Astrocyte of the hippocampus (primary cell): ENCODE results near the gene GPR158.
"Not testable (repeated sequence)": the region's sequence is repeated elsewhere in the genome, so short reads cannot be mapped to it uniquely, and the experiment has no call there.

ENCODE experiments used
- DNase-seq: peaks from one replicate; pipeline ENCODE4 v3.0.0; 2011; ENCODE audit warnings: low read depth, low spot score

GPR158 gene, protein sequence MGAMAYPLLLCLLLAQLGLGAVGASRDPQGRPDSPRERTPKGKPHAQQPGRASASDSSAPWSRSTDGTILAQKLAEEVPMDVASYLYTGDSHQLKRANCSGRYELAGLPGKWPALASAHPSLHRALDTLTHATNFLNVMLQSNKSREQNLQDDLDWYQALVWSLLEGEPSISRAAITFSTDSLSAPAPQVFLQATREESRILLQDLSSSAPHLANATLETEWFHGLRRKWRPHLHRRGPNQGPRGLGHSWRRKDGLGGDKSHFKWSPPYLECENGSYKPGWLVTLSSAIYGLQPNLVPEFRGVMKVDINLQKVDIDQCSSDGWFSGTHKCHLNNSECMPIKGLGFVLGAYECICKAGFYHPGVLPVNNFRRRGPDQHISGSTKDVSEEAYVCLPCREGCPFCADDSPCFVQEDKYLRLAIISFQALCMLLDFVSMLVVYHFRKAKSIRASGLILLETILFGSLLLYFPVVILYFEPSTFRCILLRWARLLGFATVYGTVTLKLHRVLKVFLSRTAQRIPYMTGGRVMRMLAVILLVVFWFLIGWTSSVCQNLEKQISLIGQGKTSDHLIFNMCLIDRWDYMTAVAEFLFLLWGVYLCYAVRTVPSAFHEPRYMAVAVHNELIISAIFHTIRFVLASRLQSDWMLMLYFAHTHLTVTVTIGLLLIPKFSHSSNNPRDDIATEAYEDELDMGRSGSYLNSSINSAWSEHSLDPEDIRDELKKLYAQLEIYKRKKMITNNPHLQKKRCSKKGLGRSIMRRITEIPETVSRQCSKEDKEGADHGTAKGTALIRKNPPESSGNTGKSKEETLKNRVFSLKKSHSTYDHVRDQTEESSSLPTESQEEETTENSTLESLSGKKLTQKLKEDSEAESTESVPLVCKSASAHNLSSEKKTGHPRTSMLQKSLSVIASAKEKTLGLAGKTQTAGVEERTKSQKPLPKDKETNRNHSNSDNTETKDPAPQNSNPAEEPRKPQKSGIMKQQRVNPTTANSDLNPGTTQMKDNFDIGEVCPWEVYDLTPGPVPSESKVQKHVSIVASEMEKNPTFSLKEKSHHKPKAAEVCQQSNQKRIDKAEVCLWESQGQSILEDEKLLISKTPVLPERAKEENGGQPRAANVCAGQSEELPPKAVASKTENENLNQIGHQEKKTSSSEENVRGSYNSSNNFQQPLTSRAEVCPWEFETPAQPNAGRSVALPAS (N-terminal part only)

DNA sequence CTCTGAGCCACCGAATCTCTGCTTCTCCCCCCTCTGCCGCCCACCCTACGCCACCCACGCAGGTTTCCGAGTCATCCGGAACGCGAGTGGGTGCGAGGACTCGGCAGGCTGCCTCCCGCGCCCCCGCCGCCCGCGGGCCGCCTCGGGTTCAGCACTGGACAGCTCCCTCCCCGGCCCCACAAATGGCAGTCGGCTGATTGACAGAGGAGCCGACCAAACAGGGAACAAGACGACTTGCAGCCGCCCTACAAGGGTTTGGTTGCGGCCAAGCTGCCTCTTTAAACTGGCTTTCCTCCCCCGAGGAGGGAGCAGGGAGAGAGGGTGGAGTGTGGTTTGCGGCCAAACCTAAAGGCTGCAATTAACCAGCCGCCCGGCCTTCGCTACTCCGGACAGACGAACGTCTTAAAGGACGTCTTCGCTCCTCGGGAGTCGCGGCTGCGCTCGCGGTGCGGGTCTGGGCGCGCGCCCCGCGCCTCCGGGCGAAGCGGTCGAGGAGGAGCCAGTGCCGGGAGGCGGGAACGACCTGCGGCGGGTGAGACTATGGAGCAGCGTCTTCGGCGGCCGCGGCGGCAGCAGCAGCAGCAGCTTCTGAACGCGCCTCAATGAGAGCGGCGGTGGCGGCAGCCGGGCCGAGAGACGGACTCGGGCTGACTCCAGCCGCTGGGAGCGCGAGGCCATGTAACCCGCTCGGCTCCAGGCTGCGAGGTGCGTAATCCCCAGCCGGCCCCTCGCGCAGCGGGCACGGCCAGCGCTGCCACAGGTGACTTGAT, at the start of gene GPR158:
Gene GPR158 (plus strand): TSS at position 541 of the 770 bp plus-strand sequence. CDS start 420 bp downstream, outside the sequence.
- peak; percentile 98 for DNase-seq

DNA sequence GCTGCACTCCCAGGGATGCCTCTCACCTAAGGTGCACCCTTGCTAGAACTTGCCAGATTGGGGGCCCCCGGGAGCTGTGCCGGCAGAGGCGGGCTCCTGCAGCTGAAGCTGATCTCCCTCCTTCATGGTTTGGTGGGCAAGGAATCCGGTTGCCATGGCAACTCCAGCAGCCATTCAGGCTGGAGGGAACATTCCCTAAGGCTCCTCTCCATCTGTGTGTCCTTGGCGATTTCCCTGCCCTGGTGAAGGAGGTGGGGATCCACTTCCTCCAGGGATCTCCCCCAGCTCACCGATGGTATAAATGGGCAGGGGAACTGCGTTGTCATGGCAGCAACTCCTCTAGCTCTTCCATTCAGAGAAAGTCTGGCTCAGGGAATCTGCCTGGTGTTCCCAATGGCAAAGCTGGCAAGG, 49.6 kb upstream of the GPR158 start:
- DNase-seq: peak; percentile 58

DNA sequence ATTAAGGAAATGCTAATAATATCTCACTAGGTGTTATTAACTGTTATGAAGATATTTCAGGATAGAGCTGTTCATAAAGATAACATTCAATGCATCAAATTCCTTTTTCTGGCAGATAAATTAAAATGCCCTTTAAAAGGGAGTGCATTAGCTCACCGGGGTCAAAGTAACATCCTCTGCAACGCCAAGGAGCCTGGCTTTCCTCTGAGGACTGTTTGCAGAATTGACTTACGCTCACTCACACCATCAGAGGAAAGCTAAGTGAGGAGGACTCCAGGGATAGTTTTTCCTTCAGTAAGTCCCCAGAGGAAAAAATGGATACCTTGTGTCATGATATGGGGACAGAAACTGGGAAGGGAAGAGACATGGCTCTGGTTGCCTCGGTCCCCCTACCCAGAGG, 45.2 kb upstream of the GPR158 start:
- DNase-seq: no peak

- DNase-seq: peak; percentile 82
Observed at GRCh38 chr10:25130906-25131305, 43.9 kb upstream of the GPR158 start.

DNA sequence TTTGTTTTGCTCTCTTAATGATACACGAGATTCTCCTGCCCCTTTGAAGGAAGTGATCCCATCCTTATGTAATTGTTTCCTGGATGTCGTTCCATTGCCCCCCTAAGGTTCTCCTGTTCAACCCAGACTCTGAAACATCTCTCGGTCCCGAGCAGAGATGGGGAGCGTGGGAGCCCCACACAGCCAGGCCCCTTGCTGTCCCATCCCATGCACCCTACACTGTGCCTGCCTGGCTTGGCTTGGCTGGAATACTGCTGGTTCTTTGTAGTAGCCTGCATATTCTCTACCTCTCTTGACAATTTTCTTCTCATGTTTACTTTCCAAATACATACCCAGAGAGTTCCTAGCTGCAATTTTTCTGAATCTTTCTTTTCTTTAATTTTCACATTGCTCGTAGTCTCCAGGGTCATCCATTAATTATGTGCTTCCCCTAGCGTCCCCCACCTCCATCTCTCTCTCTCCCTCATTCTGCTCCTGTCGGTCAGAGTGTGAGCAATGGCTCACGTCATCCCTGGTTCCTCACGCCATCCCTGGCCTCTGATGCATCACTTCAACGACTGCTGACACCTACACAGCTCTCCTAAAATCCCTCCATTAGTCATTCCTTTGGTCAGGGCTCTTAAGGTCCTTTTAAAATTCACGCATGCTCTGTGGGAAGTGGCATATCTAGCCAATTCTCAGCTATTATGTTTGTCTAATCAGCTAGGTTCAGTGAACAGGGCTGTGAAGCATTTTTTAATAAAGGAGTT, 32.5 kb upstream of the GPR158 start:
- DNase-seq: peak; percentile 86

GRCh38 chr10:25157650-25158049, 17.2 kb upstream of the GPR158 start:
- peak; percentile 49 for DNase-seq

DNA sequence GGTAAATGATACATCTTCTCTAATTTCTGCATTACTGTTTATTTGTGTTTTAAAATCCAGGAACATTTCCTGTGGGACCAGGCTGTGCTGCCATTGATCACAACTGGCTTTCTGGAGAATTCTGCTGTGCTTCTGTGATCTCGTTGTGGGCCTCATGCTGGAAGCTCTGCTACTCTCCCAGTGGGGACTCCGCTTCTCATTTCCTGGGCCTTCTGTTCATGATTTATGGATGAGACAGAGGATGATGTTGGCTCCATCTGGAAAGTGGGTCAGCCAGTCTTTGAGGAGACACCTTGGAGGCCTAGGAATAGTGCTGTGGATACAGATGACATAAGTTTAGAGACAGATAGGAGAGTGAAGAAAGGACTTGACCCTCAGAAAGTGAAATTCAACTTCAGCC, 15.2 kb upstream of the GPR158 start:
- DNase-seq: no peak

DNA sequence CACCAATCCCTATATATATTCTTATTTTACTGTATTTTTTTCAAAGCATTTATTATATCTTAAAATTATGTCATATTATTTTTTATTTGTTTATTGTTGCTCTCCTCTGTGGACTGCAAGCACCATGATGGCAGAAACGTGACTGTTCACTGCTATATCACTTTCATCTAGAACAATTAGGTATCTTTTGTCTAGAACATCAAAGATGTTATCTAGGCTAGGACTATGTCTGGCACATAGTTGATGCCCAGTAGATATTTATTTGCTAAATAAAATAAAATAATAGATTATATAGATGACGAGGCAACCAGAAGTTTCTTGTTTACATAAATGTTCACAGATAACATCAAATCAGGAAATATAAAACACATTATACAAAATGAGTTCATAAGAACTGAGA, 12.4 kb upstream of the GPR158 start:
- no peak for DNase-seq

- not testable (repeated sequence) for DNase-seq
Observed at GRCh38 chr10:25163464-25163863, 11.3 kb upstream of the GPR158 start.

DNA sequence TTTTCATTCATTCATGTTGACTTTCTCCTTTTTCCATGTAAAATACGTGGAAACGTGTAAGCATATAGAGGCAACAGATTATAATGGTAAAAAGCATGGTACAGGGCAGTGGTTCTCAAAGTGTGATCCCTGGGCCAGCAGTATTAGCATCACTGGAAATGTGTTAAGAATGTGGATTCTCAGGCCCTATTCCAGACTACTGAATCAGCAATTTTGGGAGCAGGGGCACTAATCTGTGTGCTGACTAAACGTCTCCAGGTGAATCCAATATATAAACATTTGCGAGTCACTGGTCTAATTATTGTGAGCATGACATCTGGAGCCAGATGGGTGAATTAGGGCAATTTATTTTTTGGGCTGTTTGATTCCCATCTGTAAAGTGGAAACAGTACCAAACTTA, 5.1 kb upstream of the GPR158 start:
- DNase-seq: no peak

DNA sequence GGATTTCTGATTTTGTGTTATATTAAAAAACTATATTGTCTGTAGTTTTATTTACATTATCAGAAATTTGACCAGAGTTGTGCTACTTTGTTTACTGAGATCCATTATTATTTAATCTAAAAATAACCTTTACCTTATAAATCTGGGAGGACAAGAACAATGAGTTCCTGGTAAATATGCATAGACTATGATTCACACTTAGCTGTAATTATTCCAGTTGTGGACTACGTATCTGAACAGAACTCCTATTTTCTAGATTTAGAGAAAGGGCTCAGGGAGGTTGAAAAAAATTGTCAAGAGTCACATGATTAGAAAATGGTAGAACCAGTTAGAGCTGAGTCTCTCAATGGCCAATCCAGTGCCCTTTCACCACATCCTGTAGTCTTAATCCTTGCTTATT, 4.2 kb upstream of the GPR158 start:
- no peak for DNase-seq

DNA sequence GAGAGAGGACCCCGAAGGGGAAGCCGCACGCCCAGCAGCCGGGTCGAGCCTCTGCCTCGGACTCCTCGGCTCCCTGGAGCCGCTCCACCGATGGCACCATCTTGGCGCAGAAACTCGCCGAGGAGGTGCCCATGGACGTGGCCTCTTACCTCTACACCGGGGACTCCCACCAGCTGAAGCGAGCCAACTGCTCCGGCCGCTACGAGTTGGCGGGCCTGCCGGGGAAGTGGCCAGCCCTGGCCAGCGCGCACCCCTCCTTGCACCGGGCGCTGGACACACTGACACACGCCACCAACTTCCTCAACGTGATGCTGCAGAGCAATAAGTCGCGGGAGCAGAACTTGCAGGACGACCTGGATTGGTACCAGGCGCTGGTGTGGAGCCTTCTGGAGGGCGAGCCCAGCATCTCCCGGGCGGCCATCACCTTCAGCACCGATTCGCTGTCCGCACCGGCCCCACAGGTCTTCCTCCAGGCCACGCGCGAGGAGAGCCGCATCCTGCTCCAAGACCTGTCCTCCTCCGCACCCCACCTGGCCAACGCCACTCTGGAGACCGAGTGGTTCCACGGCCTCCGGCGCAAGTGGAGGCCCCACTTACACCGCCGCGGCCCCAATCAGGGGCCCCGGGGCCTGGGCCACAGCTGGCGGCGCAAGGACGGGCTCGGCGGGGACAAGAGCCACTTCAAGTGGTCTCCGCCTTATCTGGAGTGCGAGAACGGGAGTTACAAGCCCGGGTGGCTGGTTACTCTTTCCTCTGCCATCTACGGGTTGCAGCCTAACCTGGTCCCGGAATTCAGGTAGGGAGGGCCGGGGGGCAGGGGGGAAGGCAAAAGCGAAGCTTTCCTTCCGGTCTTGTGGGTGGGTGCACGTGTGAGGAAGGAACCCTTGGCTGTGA, 973 bp downstream of the GPR158 start:
- DNase-seq: peak; percentile 78

DNA sequence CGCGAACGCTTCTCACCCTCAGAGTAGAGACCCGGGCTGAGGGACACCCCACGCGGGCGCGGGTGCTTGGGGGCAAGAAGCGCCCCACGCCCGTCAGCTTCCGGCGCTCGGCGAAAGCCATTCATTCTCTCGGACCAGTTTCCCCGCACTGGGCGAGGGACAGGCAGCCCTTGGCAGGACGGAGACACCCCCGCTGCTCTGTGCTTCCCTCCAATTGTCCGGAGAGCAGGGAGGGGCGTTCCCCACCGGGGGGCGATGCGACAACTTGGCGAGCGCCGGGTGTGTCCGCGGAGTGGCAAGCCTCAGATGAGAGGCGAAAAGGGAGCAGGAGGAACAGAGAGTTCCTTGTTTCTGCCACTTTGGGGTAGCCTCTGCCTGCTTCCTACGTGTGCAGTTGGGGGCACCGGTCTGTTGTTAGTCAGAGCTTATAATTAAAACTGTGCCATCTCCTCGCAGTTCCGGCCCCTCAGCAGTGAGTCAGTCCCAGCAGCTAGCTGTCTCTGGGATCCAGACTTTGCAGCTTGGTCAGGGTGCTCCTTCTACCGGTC, 1.7 kb downstream of the GPR158 start:
- DNase-seq: peak; percentile 21

DNA sequence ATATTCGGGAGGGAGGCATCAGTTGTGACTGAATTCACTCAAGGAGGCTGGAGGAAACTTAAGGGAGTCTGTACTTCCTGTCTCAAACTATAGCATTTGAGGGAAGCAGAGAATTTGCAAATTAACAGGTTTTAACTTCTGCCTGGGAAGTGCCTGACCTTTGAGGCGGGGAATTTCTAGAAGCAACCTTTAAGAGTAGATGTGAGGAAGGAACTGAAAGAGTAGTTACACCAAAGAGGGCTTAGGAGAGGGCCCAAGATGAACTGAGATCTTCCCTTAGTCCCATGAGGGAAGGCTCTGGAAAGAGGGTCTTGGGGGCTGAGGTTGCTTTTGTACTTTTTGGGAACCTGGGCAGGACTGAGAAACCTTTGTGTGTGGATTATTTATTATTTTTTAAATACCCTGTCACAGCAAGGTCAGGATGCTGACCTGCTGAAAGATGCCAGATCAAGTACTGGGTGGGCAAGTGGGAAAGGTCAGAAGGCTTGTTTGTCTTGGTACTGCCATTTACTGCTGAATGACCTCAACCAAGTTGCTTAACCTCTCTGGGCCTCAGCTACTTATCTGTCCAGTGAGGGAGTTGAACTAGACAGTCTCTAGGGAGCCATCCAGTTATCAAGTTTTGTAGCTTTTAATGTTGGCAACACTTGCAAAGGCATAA, 2.4 kb downstream of the GPR158 start:
- no peak for DNase-seq

DNA sequence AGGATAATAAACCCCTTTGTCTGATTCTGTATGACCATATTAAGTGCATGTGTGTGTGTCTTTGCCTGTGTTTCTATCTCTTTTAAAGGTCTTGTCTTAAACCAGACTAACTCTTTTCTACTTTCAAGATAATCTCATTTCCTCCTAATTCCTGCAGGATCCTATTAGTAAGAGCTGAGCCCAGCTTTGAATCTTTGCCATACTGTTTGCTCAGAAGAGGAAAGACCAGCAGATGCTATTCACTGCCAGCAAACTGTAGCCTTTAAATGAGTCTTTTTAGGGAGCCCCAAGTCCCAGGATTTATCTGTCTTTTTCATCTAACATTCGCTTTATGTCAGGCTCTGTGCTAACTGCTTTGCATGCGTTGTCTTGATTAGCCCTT, 2.9 kb downstream of the GPR158 start:
- DNase-seq: no peak

- no peak for DNase-seq
Observed at GRCh38 chr10:25178411-25178810, 3.6 kb downstream of the GPR158 start.

GRCh38 chr10:25180801-25181200, 6.0 kb downstream of the GPR158 start:
- no peak for DNase-seq

DNA sequence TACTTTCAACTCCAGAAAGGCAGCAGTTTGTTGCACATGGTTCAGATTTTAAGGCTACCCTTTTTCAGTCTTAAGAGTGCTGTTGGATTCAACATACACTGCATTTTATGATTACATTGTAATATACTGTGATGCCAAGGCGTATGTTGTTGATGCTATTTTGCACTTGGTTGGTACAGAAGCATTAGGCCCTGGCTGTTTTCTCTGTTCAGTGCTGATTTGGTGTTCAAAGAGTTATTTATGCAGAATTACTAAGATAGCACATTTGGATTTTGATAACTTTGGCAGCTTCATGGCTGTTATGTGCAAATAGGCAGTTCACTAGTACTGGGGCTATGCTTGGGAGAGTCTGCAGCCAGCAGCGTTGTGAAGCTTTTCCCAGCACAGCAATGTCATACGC, 7.8 kb downstream of the GPR158 start:
- DNase-seq: no peak
